Neural cell (in vitro differentiated cells): Measurements from ENCODE around the gene TNS4.

Source experiments
- EP300 ChIP-seq: fragments of 450-650 bp; conservative IDR thresholded peaks from 2 replicates; pipeline ENCODE4 v1.6.1; 2014; ENCODE audit warnings: antibody characterized with exemption, mild to moderate bottlenecking, moderate library complexity; ENCODE audit not compliant: poor library complexity, severe bottlenecking
- EZH2 ChIP-seq: fragments of 200-600, 300-800 bp; shearing (Covaris generic), sonication (generic); IDR thresholded peaks from 2 replicates; pipeline ENCODE4 v1.6.1; 2014; ENCODE audit warnings: antibody characterized with exemption, low read length, borderline replicate concordance, mild to moderate bottlenecking; ENCODE audit not compliant: insufficient read depth, poor library complexity, severe bottlenecking
- POLR2AphosphoS5 ChIP-seq: IDR thresholded peaks from 2 replicates; pipeline ENCODE4 v1.6.1; 2012
- RAD21 ChIP-seq: fragments of 450-650 bp; conservative IDR thresholded peaks from 2 replicates; pipeline ENCODE4 v1.6.1; 2014; ENCODE audit warnings: antibody characterized with exemption, mild to moderate bottlenecking, moderate library complexity
- SMC3 ChIP-seq: fragments of 450-650 bp; conservative IDR thresholded peaks from 2 replicates; pipeline ENCODE4 v1.6.1; 2014; ENCODE audit warnings: antibody characterized with exemption, mild to moderate bottlenecking, moderate library complexity; ENCODE audit not compliant: poor library complexity
- TAF1 ChIP-seq: IDR thresholded peaks from 2 replicates; pipeline ENCODE4 v1.6.1; 2012; ENCODE audit warnings: low read depth
- TF ChIP-seq, protein P1 (sequence below): IDR thresholded peaks from 2 replicates; pipeline ENCODE4 v1.6.1; 2012; ENCODE audit warnings: borderline replicate concordance
- TF ChIP-seq, protein P2 (sequence below): fragments of 450-650 bp; IDR thresholded peaks from 2 replicates; pipeline ENCODE4 v1.5.1; 2014; ENCODE audit warnings: antibody characterized with exemption, mild to moderate bottlenecking, moderate library complexity; ENCODE audit not compliant: poor library complexity, severe bottlenecking

GRCh38 chr17:40456396-40456951 lies 44.9 kb downstream of the TNS4 start:
- no peak for TF ChIP-seq POLR2AphosphoS5
- TF ChIP-seq, protein P1, sequence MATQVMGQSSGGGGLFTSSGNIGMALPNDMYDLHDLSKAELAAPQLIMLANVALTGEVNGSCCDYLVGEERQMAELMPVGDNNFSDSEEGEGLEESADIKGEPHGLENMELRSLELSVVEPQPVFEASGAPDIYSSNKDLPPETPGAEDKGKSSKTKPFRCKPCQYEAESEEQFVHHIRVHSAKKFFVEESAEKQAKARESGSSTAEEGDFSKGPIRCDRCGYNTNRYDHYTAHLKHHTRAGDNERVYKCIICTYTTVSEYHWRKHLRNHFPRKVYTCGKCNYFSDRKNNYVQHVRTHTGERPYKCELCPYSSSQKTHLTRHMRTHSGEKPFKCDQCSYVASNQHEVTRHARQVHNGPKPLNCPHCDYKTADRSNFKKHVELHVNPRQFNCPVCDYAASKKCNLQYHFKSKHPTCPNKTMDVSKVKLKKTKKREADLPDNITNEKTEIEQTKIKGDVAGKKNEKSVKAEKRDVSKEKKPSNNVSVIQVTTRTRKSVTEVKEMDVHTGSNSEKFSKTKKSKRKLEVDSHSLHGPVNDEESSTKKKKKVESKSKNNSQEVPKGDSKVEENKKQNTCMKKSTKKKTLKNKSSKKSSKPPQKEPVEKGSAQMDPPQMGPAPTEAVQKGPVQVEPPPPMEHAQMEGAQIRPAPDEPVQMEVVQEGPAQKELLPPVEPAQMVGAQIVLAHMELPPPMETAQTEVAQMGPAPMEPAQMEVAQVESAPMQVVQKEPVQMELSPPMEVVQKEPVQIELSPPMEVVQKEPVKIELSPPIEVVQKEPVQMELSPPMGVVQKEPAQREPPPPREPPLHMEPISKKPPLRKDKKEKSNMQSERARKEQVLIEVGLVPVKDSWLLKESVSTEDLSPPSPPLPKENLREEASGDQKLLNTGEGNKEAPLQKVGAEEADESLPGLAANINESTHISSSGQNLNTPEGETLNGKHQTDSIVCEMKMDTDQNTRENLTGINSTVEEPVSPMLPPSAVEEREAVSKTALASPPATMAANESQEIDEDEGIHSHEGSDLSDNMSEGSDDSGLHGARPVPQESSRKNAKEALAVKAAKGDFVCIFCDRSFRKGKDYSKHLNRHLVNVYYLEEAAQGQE, result no peak
- TF ChIP-seq, protein P2, sequence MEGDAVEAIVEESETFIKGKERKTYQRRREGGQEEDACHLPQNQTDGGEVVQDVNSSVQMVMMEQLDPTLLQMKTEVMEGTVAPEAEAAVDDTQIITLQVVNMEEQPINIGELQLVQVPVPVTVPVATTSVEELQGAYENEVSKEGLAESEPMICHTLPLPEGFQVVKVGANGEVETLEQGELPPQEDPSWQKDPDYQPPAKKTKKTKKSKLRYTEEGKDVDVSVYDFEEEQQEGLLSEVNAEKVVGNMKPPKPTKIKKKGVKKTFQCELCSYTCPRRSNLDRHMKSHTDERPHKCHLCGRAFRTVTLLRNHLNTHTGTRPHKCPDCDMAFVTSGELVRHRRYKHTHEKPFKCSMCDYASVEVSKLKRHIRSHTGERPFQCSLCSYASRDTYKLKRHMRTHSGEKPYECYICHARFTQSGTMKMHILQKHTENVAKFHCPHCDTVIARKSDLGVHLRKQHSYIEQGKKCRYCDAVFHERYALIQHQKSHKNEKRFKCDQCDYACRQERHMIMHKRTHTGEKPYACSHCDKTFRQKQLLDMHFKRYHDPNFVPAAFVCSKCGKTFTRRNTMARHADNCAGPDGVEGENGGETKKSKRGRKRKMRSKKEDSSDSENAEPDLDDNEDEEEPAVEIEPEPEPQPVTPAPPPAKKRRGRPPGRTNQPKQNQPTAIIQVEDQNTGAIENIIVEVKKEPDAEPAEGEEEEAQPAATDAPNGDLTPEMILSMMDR, result no peak
- no peak for TF ChIP-seq EP300
- TF ChIP-seq EZH2, result no peak
- no peak for TF ChIP-seq TAF1
- no peak for TF ChIP-seq SMC3
- no peak for TF ChIP-seq RAD21
